ENCODE results near the gene LIPG.

DNA sequence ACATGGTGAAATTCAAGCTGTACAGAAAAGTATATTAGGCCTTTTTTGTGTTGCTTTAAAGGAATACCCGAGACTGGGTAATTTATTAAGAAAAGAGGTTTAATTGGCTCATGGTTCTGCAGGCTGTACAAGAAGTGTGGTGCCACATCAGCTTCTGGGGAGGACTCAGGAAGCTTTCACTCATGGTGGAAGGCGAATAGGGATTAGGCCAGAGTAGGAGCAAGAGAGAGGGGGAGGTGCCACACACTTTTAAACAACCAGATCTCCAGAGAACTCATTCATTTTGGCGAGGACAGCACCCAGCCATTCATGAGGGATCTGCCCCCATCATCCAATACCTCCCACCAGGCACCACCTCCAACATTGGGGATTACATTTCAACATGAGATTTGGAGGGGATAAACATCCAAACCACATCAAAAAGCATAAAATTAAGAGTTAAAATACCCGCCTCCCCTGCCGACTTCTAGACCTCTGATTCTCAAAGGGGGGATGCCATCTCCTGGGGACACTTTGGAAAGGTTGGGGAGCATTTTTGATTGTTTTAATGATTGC lies 15.1 kb upstream of the LIPG start:
- TF ChIP-seq CTCF (IDR thresholded peaks at IDR 0.05) (no peak), POLR2A (IDR thresholded peaks at IDR 0.05) (no peak)

Data from esophagus squamous epithelium (tissue), 4 donors.